H1 (cell line): ENCODE results near the gene VAMP2. TPM values are rescaled to one million over a fixed set of nuclear protein-coding genes. Genes with fewer than 3 reads are reported as not detected.

Experiments
- CBX8 ChIP-seq: fragments of 300-800, 300-1000 bp; sonication (generic); IDR thresholded peaks from 2 replicates; pipeline ENCODE4 v1.7.1; 2016; ENCODE audit warnings: low read depth, low read length, borderline replicate concordance
- SP1 ChIP-seq: IDR thresholded peaks from 2 replicates; pipeline ENCODE4 v1.6.1; 2011; ENCODE audit warnings: low read depth, low read length
- microRNA counts: library from miRNA; unstranded; fragments of <30 nt; microRNA quantifications from one replicate; lab custom pipeline; 2015
- microRNA-seq, 2 experiments: library from miRNA; unstranded; fragments of <30 nt; microRNA quantifications; one replicate each; pipeline versions ENCODE4 to v1.2.0, GENCODE V29; 2016 to 2020; ENCODE audit warnings: borderline microRNAs expressed in 2 of 2, borderline number of aligned reads in 2 of 2, borderline replicate concordance in 1 of 2
- polyA plus RNA-seq, 7 experiments: library from polyadenylated mRNA; depleted of rRNA in 3 of 7; stranded (reverse) in 5 of 7; unstranded in 2 of 7; fragments of >200 nt in 5 of 7; fragments of 200-250 nt in 2 of 7; gene quantifications; 1 replicate in 5 of 7; 2 replicates in 1 of 7; 4 replicates in 1 of 7; pipeline versions ENCODE4 v1.2.1 to v1.2.3, GENCODE V29; 2011 to 2013; ENCODE audit warnings: missing spikeins in 2 of 7, mixed read lengths in 2 of 7
- total RNA-seq: library from RNA; stranded (reverse); fragmentation: NEBNext Ultra II Directional; extraction: Animal tissue kit (Norgen Biotek cat#: 25700); gene quantifications from 2 replicates; pipeline ENCODE4 v1.2.1, GENCODE V29; 2021

Gene VAMP2
- total and polyA plus RNA-seq, 2 of the 8 experiments (the other 6 are each of a cell fraction or from before 2014, with no cell fraction given): 19.3 to 20.5 TPM

- TF ChIP-seq CBX8 (no peak), SP1 (no peak)
Measured at GRCh38 chr17:8109661-8110455, 52.9 kb downstream of the VAMP2 start (continued).

MicroRNA genes within 50 kb of the gene (microRNA counts, 767-probe panel; counts per million panel counts)
- microRNA hsa-miR-4521 (lab: Ali Mortazavi, UCI): 879 counts per million, percentile 95 among the panel's probes with 10 or more counts

Small RNA genes within 50 kb of the gene (microRNA-seq; reads per million reads assigned to microRNA genes)
- 29.0 to 145 reads per million in 2 experiments for gene MIR4521
- gene MIR6883: 0 reads per million in 2 experiments

Other genes with a start within 250 kb of the VAMP2 start
- gene RNF227, start 246.7 kb downstream of the VAMP2 start, total RNA-seq: 0.63 and 0.77 TPM in 2 replicates
- 1.1 and 1.7 TPM in 2 replicates for gene RNF227, start 246.7 kb downstream of the VAMP2 start, polyA plus RNA-seq (2011; rRNA removed)
- 2.3 and 2.4 TPM in 2 replicates for gene KCNAB3, start 233.1 kb downstream of the VAMP2 start, total RNA-seq
- 1.7 and 2.8 TPM in 2 replicates for gene KCNAB3, start 233.1 kb downstream of the VAMP2 start, polyA plus RNA-seq (2011; rRNA removed)
- gene TRAPPC1, start 231.0 kb downstream of the VAMP2 start, total RNA-seq: 99.3 and 114 TPM in 2 replicates
- 170 and 194 TPM in 2 replicates for gene TRAPPC1, start 231.0 kb downstream of the VAMP2 start, polyA plus RNA-seq (2011; rRNA removed)
- gene CNTROB, start 230.7 kb downstream of the VAMP2 start, total RNA-seq: 30.0 and 31.9 TPM in 2 replicates
- gene CNTROB, start 230.7 kb downstream of the VAMP2 start, polyA plus RNA-seq (2011; rRNA removed): 20.5 and 28.2 TPM in 2 replicates
- gene GUCY2D, start 160.3 kb downstream of the VAMP2 start, total RNA-seq: 0.48 and 0.59 TPM in 2 replicates
- 0.20 and 0.31 TPM in 2 replicates for gene GUCY2D, start 160.3 kb downstream of the VAMP2 start, polyA plus RNA-seq (2011; rRNA removed)
- 0.46 and 0.63 TPM in 2 replicates for gene ALOX15B, start 123.9 kb downstream of the VAMP2 start, total RNA-seq
- 0.91 and 1.4 TPM in 2 replicates for gene ALOX15B, start 123.9 kb downstream of the VAMP2 start, polyA plus RNA-seq (2011; rRNA removed)
- gene ALOX12B, start 75.2 kb downstream of the VAMP2 start, total RNA-seq: not detected in 2 replicates
- gene ALOX12B, start 75.2 kb downstream of the VAMP2 start, polyA plus RNA-seq (2011; rRNA removed): 0.82 and 0.86 TPM in 2 replicates
- not detected in 2 replicates for gene ALOXE3, start 44.4 kb downstream of the VAMP2 start, total RNA-seq
- gene ALOXE3, start 44.4 kb downstream of the VAMP2 start, polyA plus RNA-seq (2011; rRNA removed): 0.26 and 0.55 TPM in 2 replicates
- 0.32 and 0.69 TPM in 2 replicates for gene HES7, start 38.8 kb downstream of the VAMP2 start, total RNA-seq
- gene HES7, start 38.8 kb downstream of the VAMP2 start, polyA plus RNA-seq (2011; rRNA removed): 0.20 and 0.55 TPM in 2 replicates
- 38.0 and 39.9 TPM in 2 replicates for gene PER1, start 10.5 kb downstream of the VAMP2 start, total RNA-seq
- 9.6 and 17.3 TPM in 2 replicates for gene PER1, start 10.5 kb downstream of the VAMP2 start, polyA plus RNA-seq (2011; rRNA removed)
- gene TMEM107, start 13.4 kb upstream of the VAMP2 start, total RNA-seq: 17.3 and 17.9 TPM in 2 replicates
- gene TMEM107, start 13.4 kb upstream of the VAMP2 start, polyA plus RNA-seq (2011; rRNA removed): 21.4 and 21.5 TPM in 2 replicates
- 3.6 and 4.6 TPM in 2 replicates for gene BORCS6, start 27.2 kb upstream of the VAMP2 start, total RNA-seq
- 3.3 and 3.8 TPM in 2 replicates for gene BORCS6, start 27.2 kb upstream of the VAMP2 start, polyA plus RNA-seq (2011; rRNA removed)
- 154 and 160 TPM in 2 replicates for gene AURKB, start 47.6 kb upstream of the VAMP2 start, total RNA-seq
- gene AURKB, start 47.6 kb upstream of the VAMP2 start, polyA plus RNA-seq (2011; rRNA removed): 102 and 171 TPM in 2 replicates
- 33.7 and 39.8 TPM in 2 replicates for gene CTC1, start 85.1 kb upstream of the VAMP2 start, total RNA-seq
- gene CTC1, start 85.1 kb upstream of the VAMP2 start, polyA plus RNA-seq (2011; rRNA removed): 19.4 and 32.2 TPM in 2 replicates
- gene PFAS, start 86.3 kb upstream of the VAMP2 start, total RNA-seq: 238 and 248 TPM in 2 replicates
- gene PFAS, start 86.3 kb upstream of the VAMP2 start, polyA plus RNA-seq (2011; rRNA removed): 88.4 and 120 TPM in 2 replicates
- 36.9 and 39.4 TPM in 2 replicates for gene RANGRF, start 125.7 kb upstream of the VAMP2 start, total RNA-seq
- gene RANGRF, start 125.7 kb upstream of the VAMP2 start, polyA plus RNA-seq (2011; rRNA removed): 49.6 and 52.8 TPM in 2 replicates
- 3.6 and 5.8 TPM in 2 replicates for gene SLC25A35, start 132.5 kb upstream of the VAMP2 start, total RNA-seq
- 4.2 and 6.0 TPM in 2 replicates for gene SLC25A35, start 132.5 kb upstream of the VAMP2 start, polyA plus RNA-seq (2011; rRNA removed)
- 0.67 and 1.8 TPM in 2 replicates for gene ARHGEF15, start 147.3 kb upstream of the VAMP2 start, total RNA-seq
- 4.1 and 9.3 TPM in 2 replicates for gene ARHGEF15, start 147.3 kb upstream of the VAMP2 start, polyA plus RNA-seq (2011; rRNA removed)
- not detected in 2 replicates for gene ODF4, start 176.9 kb upstream of the VAMP2 start, total RNA-seq
- not detected in 2 replicates for gene ODF4, start 176.9 kb upstream of the VAMP2 start, polyA plus RNA-seq (2011; rRNA removed)
- 1,963 and 1,980 TPM in 2 replicates for gene RPL26, start 220.2 kb upstream of the VAMP2 start, total RNA-seq
- 1,277 and 2,554 TPM in 2 replicates for gene RPL26, start 220.2 kb upstream of the VAMP2 start, polyA plus RNA-seq (2011; rRNA removed)
- gene RNF222, start 234.9 kb upstream of the VAMP2 start, total RNA-seq: not detected in 2 replicates
- not detected in 2 replicates for gene RNF222, start 234.9 kb upstream of the VAMP2 start, polyA plus RNA-seq (2011; rRNA removed)